HepG2 (cell line): Measurements from ENCODE around the gene MTTP. TPM values are rescaled to one million over a fixed set of nuclear protein-coding genes. Genes with fewer than 3 reads are reported as not detected.
A peak's percentile ranks its signal among the peaks of the same experiment; 100 is the strongest.

ENCODE experiments used
- ATAC-seq: fragments of 200-7000 bp; cut with Tn5 transposase; 3 replicates; pipeline ENCODE4 v1.9.1; 2020; ENCODE audit warnings: mild to moderate bottlenecking, moderate library complexity
- BruUV-seq: library from RNA; stranded (reverse); fragments of 400-500 nt; replicated peaks from 2 replicates; lab custom pipeline; 2021; lab: Mats Ljungman, UMichigan
- CTCF ChIA-PET: fragments of 300-600 bp; formaldehyde crosslinking; extraction: SDS; loops from one replicate; lab custom pipeline; 2021; ENCODE audit warnings: low total read pairs, inconsistent platforms, low intra/inter-chr PET ratio; lab: Yijun Ruan, JAX
- POLR2A ChIA-PET: fragments of 350-600 bp; sonication (Branson Sonifier 250); formaldehyde crosslinking; loops from one replicate; lab custom pipeline; 2020; ENCODE audit warnings: antibody characterized with exemption, inconsistent platforms; lab: Yijun Ruan, JAX
- DNase-seq: peaks from one replicate; pipeline ENCODE4 v3.0.0-alpha.2; 2015; ENCODE audit warnings: low spot score
- FAIRE-seq: peaks from 3 replicates; lab custom pipeline; 2011; peaks lifted over from hg19 to GRCh38; lab: Jason Lieb, UNC
- H2AFZ ChIP-seq: one replicate; pipeline ENCODE4 v1.6.1; 2011; ENCODE audit warnings: low read length, inconsistent platforms
- H3K27ac ChIP-seq: fragments of 300-600 bp; 3 replicates; pipeline ENCODE4 v1.8.0; 2011; ENCODE audit warnings: mixed run types, mild to moderate bottlenecking, mixed read lengths, low read length, inconsistent platforms; ENCODE audit not compliant: insufficient read depth; ENCODE audit errors: extremely low read length
- H3K27me3 ChIP-seq, 2 experiments: fragments of 200-600 bp in 1 of 2; 2 replicates in 1 of 2; 3 replicates in 1 of 2; pipeline versions ENCODE4 v1.6.0 to v1.8.0; 2011; ENCODE audit warnings: low read length in 2 of 2, mild to moderate bottlenecking in 2 of 2, moderate library complexity in 2 of 2, inconsistent platforms in 1 of 2; ENCODE audit not compliant: insufficient read depth in 2 of 2, control insufficient read depth in 1 of 2
- H3K36me3 ChIP-seq, 2 experiments: fragments of 200-600 bp in 1 of 2; replicated peaks in 1 of 2; 2 replicates in 1 of 2; 3 replicates in 1 of 2; pipeline versions ENCODE4 v1.5.1 to v1.8.0; 2011; ENCODE audit warnings: low read length in 2 of 2, inconsistent platforms in 1 of 2; ENCODE audit not compliant: insufficient read depth in 2 of 2, control insufficient read depth in 1 of 2
- H3K4me1 ChIP-seq: 2 replicates; pipeline ENCODE4 v1.5.1; 2012; ENCODE audit warnings: low read length, inconsistent platforms; ENCODE audit not compliant: insufficient read depth
- H3K4me2 ChIP-seq: 2 replicates; pipeline ENCODE4 v1.6.0; 2011; ENCODE audit warnings: low read depth, low read length, inconsistent platforms
- H3K4me3 ChIP-seq, 3 experiments: fragments of 200-600 bp in 1 of 3; sonication (generic), shearing (Covaris generic) in 1 of 3; replicated peaks in 1 of 3; 2 replicates each; pipeline ENCODE4 v1.5.1; 2011 to 2016; ENCODE audit warnings: low read length in 3 of 3, inconsistent platforms in 2 of 3, low read depth in 2 of 3, mild to moderate bottlenecking in 2 of 3, control low read depth in 1 of 3, mixed read lengths in 1 of 3; ENCODE audit not compliant: insufficient read depth in 1 of 3
- H3K79me2 ChIP-seq: one replicate; pipeline ENCODE4 v1.6.1; 2011; ENCODE audit warnings: low read length, inconsistent platforms; ENCODE audit not compliant: insufficient read depth
- H3K9ac ChIP-seq: 2 replicates; pipeline ENCODE4 v1.6.0; 2011; ENCODE audit warnings: mild to moderate bottlenecking, low read depth, low read length, inconsistent platforms; ENCODE audit not compliant: insufficient read depth
- H3K9me3 ChIP-seq: 2 replicates; pipeline ENCODE4 v1.5.1; 2012; ENCODE audit warnings: mild to moderate bottlenecking, low read length
- H4K20me1 ChIP-seq: 2 replicates; pipeline ENCODE4 v1.6.0; 2011; ENCODE audit warnings: inconsistent platforms, mild to moderate bottlenecking, low read length, moderate library complexity; ENCODE audit not compliant: insufficient read depth
- CEBPB ChIP-seq: IDR thresholded peaks from 2 replicates; pipeline ENCODE4 v1.6.1; 2011; ENCODE audit warnings: low read depth, low read length, improper control_type of control experiment, borderline replicate concordance
- HDAC6 ChIP-seq: fragments of 200-600 bp; sonication (generic); IDR thresholded peaks from 2 replicates; pipeline ENCODE4 v1.7.0; 2017; ENCODE audit warnings: mild to moderate bottlenecking, antibody characterized with exemption, low read length, low read depth
- HOXA9 ChIP-seq: sonication (generic); formaldehyde crosslinking; IDR thresholded peaks from 2 replicates; pipeline ENCODE4 v1.8.1; 2022; ENCODE audit warnings: missing genetic modification reagents, mild to moderate bottlenecking, moderate library complexity, borderline replicate concordance
- MAFF ChIP-seq: IDR thresholded peaks from 2 replicates; pipeline ENCODE4 v1.6.1; 2011; ENCODE audit warnings: low read depth, low read length, improper control_type of control experiment
- MAFK ChIP-seq, 2 experiments: IDR thresholded peaks in 1 of 2; conservative IDR thresholded peaks in 1 of 2; 2 replicates each; pipeline ENCODE4 v1.6.1; 2011; ENCODE audit warnings: improper control_type of control experiment in 2 of 2, low read length in 2 of 2
- RBAK ChIP-seq: sonication (generic); formaldehyde crosslinking; IDR thresholded peaks from 2 replicates; pipeline ENCODE4 v1.5.1; 2020; ENCODE audit warnings: mild to moderate bottlenecking, missing genetic modification reagents
- SMAD9 ChIP-seq: sonication (generic); formaldehyde crosslinking; IDR thresholded peaks from 2 replicates; pipeline ENCODE4 v1.5.1; 2020; ENCODE audit warnings: mild to moderate bottlenecking, missing genetic modification reagents
- SOX13 ChIP-seq, 3 experiments: fragments of 450-650 bp in 1 of 3; sonication (generic) in 1 of 3; formaldehyde crosslinking in 1 of 3; IDR thresholded peaks in 2 of 3; conservative IDR thresholded peaks in 1 of 3; 2 replicates each; pipeline versions ENCODE4 v1.5.0 to v1.6.1; 2016 to 2020; ENCODE audit warnings: antibody characterized with exemption in 1 of 3, mild to moderate bottlenecking in 1 of 3, missing compliant biosample characterization in 1 of 3, missing genetic modification reagents in 1 of 3, moderate library complexity in 1 of 3
- SOX5 ChIP-seq: IDR thresholded peaks from 2 replicates; pipeline ENCODE4 v1.6.1; 2016; ENCODE audit warnings: borderline replicate concordance
- SOX6 ChIP-seq, 2 experiments: fragments of 450-650 bp in 1 of 2; sonication (generic) in 1 of 2; formaldehyde crosslinking in 1 of 2; IDR thresholded peaks; 2 replicates each; pipeline versions ENCODE4 v1.4.0 to v1.6.1; 2017 to 2020; ENCODE audit warnings: antibody characterized with exemption in 1 of 2, mild to moderate bottlenecking in 1 of 2, missing genetic modification reagents in 1 of 2
- ZBTB7B ChIP-seq: sonication (generic); formaldehyde crosslinking; IDR thresholded peaks from 2 replicates; pipeline ENCODE4 v1.4.0; 2020; ENCODE audit warnings: missing genetic modification reagents
- ZNF24 ChIP-seq: fragments of 450-650 bp; IDR thresholded peaks from 2 replicates; pipeline ENCODE4 v1.6.1; 2017; ENCODE audit warnings: antibody characterized with exemption, mild to moderate bottlenecking
- ZNF446 ChIP-seq: sonication (generic); formaldehyde crosslinking; IDR thresholded peaks from 2 replicates; pipeline ENCODE4 v1.5.0; 2020; ENCODE audit warnings: mild to moderate bottlenecking, missing genetic modification reagents
- WGBS: methylation state at CpG from one replicate; pipeline ENCODE4 v1.1.6; 2017; ENCODE audit warnings: low lambda C conversion rate; 5-methylcytosine and 5-hydroxymethylcytosine counted together
- in situ Hi-C: cut with HindIII; loops from 2 replicates; pipeline ENCODE4 v1.10.0; 2017; ENCODE audit warnings: low pct_unique_long_range_greater_than_20kb; ENCODE audit not compliant: extremely low pct_ligation_motif_present
- intact Hi-C: fragments of 100-400 bp; cut with micrococcal nuclease; formaldehyde crosslinking; loops from one replicate; pipeline ENCODE4 v1.10.0; 2022; ENCODE audit not compliant: unreplicated experiment
- polyA plus RNA-seq, 8 experiments: library from polyadenylated mRNA; depleted of rRNA in 3 of 8; stranded (reverse) in 7 of 8; unstranded in 1 of 8; fragments of >200 nt; fragmentation: Illumina TruSeq in 4 of 8; extraction: Trizol in 4 of 8; gene quantifications; 2 replicates each; pipeline versions ENCODE4 v1.2.1 to v1.2.3, GENCODE V29; 2011 to 2016; ENCODE audit warnings: low read depth in 4 of 8, missing spikeins in 1 of 8, mixed read lengths in 1 of 8; ENCODE audit not compliant: insufficient read depth in 1 of 8
- total RNA-seq, 5 experiments: library from RNA; depleted of rRNA; stranded (reverse); fragments of >200 nt; fragmentation: Illumina TruSeq; extraction: Trizol; gene quantifications; 2 replicates each; pipeline ENCODE4 v1.2.3, GENCODE V29; 2016; ENCODE audit warnings: low read depth in 1 of 5
- TF ChIP-seq, protein P1 (sequence below): sonication (generic); formaldehyde crosslinking; IDR thresholded peaks from 2 replicates; pipeline ENCODE4 v1.9.0; 2022; ENCODE audit warnings: missing genetic modification reagents, mild to moderate bottlenecking, borderline replicate concordance

Gene MTTP
- total and polyA plus RNA-seq, 2 of the 13 experiments (the other 11 are each of a cell fraction or from before 2014, with no cell fraction given), result 84.7 to 102 TPM

DNA sequence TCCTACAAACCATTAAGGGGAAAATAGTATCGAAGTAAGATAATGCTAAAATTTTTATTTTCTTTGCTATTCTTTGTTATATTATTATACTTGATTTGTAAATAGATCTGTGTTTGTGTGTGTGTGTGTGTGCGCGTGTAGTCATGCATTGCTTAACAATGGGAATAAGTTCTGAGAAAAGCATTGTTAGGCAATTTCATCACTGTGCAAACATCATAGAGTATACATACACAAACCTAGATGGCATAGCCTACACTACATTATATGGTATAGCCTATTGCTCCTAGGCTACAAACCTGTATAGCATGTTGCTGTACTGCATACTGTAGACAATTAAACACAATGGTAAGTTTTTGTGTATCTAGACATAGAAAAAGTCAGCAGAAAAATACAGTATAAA is 17.1 kb downstream of the MTTP start:
- TF ChIP-seq SOX13 (IDR thresholded peaks at IDR 0.05) (no peak), SOX13 (CRISPR knock-in tag; conservative IDR thresholded peaks at IDR 0.05 in 1 of 2, IDR thresholded peaks at IDR 0.05 in 1 of 2) (peak in 1 of 2 experiments; percentile 50; a peak in 1 of 4 replicates), CEBPB (peak; percentile 17; the same call in 1 of the 2 replicates), SOX5 (CRISPR knock-in tag) (peak; percentile 27; the same call in 1 of the 2 replicates), SOX6 (IDR thresholded peaks at IDR 0.05) (no peak), SOX6 (CRISPR knock-in tag; IDR thresholded peaks at IDR 0.05) (peak; percentile 26; the same call in 1 of the 2 replicates), ZNF446 (CRISPR knock-in tag) (no peak)
- no peak for ATAC-seq
- CTCF ChIA-PET, result no interaction called here
- BruUV-seq, result no TSS peak
- Histone ChIP-seq H3K27me3 (no peaks in the 10 kb centered on the region; a peak in 1 of 5 replicates), H3K36me3 (peaks cover 6 to 57% of the 10 kb centered on the region in 2 experiments), H3K9me3 (no peaks in the 10 kb centered on the region), H3K4me2 (no peak overlapping the region), H3K9ac (no peak overlapping the region), H3K4me3 (no peak overlapping the region), H4K20me1 (no peaks in the 10 kb centered on the region), H3K4me1 (no peaks in the 10 kb centered on the region), H2AFZ (no peak overlapping the region), H3K79me2 (no peaks in the 10 kb centered on the region), H3K27ac (no peak overlapping the region)
- no peak for FAIRE-seq
- intact Hi-C loops, result no loop called here
- in situ Hi-C loops, result no loop called here
- WGBS, result 90% methylated on average over 3 of the region's 3 CpGs
- no peak for DNase-seq
- POLR2A ChIA-PET, result no interaction called here

DNA sequence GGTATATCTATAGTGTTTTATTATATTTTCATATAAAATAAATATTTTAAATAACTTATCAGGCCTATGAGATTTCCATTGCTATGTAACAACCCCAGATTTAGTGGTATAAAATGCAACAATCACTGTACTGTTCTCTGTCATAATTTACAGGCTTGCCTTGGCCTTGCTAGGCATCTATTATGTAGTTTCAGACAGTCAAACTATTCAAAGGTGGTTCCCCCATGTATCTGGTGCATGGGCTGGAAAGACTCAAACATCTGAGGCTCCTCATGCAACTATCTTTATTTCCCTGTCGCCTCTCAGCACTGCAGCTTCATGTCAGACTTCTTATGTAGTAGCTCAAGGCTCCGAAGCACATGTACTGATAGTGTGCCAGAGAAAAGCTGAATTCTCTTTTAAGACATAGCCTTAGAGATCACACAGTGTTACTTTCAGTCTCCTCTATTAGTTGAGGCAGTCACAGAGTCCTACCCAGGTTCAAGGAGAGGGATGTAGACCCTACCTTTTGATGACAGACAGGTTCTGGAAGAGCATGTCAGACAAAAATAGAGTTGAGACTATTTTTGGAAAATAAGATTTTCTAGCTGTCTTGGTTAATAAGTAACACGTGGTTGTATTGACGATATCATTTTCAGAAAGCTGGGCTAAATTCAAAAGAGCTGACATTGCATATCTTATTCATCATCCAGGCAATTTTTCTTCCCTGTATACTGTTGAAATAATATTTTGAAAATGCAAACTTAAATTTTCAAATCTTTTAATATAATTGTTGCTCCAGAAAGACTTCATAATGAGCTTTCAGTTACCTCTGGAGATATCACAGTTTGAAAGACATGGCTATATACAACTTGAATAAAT is 19.4 kb downstream of the MTTP start:
- POLR2A ChIA-PET, result interaction anchor here (1.2 kb wide), 1 partner anchor 31 kb away, joined by 3 read pairs; the partner anchor contains the start of gene TRMT10A
- H3K79me2 ChIP-seq, result no peaks in the 10 kb centered on the region
- H4K20me1 ChIP-seq, result no peaks in the 10 kb centered on the region
- peaks cover 6 to 63% of the 10 kb centered on the region in 2 experiments for H3K36me3 ChIP-seq
- no peaks in the 10 kb centered on the region for H3K4me1 ChIP-seq
- H3K4me2 ChIP-seq, result no peak overlapping the region
- FAIRE-seq, result no peak
- no TSS peak for BruUV-seq
- H3K27ac ChIP-seq, result no peak overlapping the region
- intact Hi-C loops (no loop called here), in situ Hi-C loops (no loop called here)
- H3K27me3 ChIP-seq, result no peaks in the 10 kb centered on the region
- no peak overlapping the region for H2AFZ ChIP-seq
- ATAC-seq, result no peak
- DNase-seq, result no peak
- WGBS, result 97% methylated on average over 4 of the region's 4 CpGs
- CTCF ChIA-PET, result no interaction called here
- TF ChIP-seq HDAC6, result no peak
- TF ChIP-seq ZBTB7B, result no peak
- TF ChIP-seq, protein P1, sequence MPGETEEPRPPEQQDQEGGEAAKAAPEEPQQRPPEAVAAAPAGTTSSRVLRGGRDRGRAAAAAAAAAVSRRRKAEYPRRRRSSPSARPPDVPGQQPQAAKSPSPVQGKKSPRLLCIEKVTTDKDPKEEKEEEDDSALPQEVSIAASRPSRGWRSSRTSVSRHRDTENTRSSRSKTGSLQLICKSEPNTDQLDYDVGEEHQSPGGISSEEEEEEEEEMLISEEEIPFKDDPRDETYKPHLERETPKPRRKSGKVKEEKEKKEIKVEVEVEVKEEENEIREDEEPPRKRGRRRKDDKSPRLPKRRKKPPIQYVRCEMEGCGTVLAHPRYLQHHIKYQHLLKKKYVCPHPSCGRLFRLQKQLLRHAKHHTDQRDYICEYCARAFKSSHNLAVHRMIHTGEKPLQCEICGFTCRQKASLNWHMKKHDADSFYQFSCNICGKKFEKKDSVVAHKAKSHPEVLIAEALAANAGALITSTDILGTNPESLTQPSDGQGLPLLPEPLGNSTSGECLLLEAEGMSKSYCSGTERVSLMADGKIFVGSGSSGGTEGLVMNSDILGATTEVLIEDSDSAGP (CRISPR knock-in tag), result no peak
- no peak for TF ChIP-seq ZNF24
- TF ChIP-seq SMAD9 (CRISPR knock-in tag), result no peak
- peak; percentile 92 to 98 for TF ChIP-seq MAFK (conservative IDR thresholded peaks at IDR 0.05 in 1 of 2, IDR thresholded peaks at IDR 0.05 in 1 of 2; ENCODE audit: low read length in 2 of 2)
- no peak for TF ChIP-seq HOXA9
- TF ChIP-seq MAFF, result peak; percentile 95
- no peak for TF ChIP-seq RBAK (CRISPR knock-in tag)
- no peak overlapping the region for H3K9ac ChIP-seq
- H3K9me3 ChIP-seq, result no peaks in the 10 kb centered on the region
- no peak overlapping the region for H3K4me3 ChIP-seq
